ENCODE measurements around the gene PXDN. TPM values are rescaled to one million over a fixed set of nuclear protein-coding genes. Genes with fewer than 3 reads are reported as not detected.

The PXDN gene
- total and polyA plus RNA-seq, 2 of the 13 experiments (the other 11 are each of a cell fraction or from before 2014, with no cell fraction given), result not detected

GRCh38 chr2:1594123-1594372 is 150.3 kb downstream of the PXDN start (continued):
- no peak for TF ChIP-seq ZNF318 (CRISPR knock-in tag; IDR thresholded peaks at IDR 0.05)
- no peak for TF ChIP-seq DZIP1 (CRISPR knock-in tag; IDR thresholded peaks at IDR 0.05)
- TF ChIP-seq PBX2 (CRISPR knock-in tag; IDR thresholded peaks at IDR 0.05), result no peak
- no peak for TF ChIP-seq ZNF572 (CRISPR knock-in tag; IDR thresholded peaks at IDR 0.05)
